Right forelimb (tissue), 1 donor: ENCODE measurements around the gene WLS.
A peak's percentile ranks its signal among the peaks of the same experiment; 100 is the strongest.

Experiments
- DNase-seq: peaks from one replicate; pipeline ENCODE4 v3.0.0-alpha.2; 2018

WLS gene

GRCh38 chr1:68225781-68226180 lies 6.5 kb downstream of the WLS start:
- no peak for DNase-seq

GRCh38 chr1:68223687-68224086 lies 8.6 kb downstream of the WLS start:
- peak; percentile 61 for DNase-seq

GRCh38 chr1:68221980-68222373 lies 10.3 kb downstream of the WLS start:
- no peak for DNase-seq

- no peak for DNase-seq
These were observed 11.0 kb downstream of the WLS start for GRCh38 chr1:68221001-68221979.

GRCh38 chr1:68220420-68220819 lies 11.9 kb downstream of the WLS start:
- no peak for DNase-seq

GRCh38 chr1:68218490-68218889 lies 13.8 kb downstream of the WLS start:
- no peak for DNase-seq

GRCh38 chr1:68217618-68218017 lies 14.7 kb downstream of the WLS start:
- no peak for DNase-seq

GRCh38 chr1:68217060-68217554 lies 15.2 kb downstream of the WLS start:
- DNase-seq, result no peak

GRCh38 chr1:68216089-68216772 lies 16.1 kb downstream of the WLS start:
- no peak for DNase-seq

- no peak for DNase-seq
These were observed 18.5 kb downstream of the WLS start for GRCh38 chr1:68213843-68214242.

GRCh38 chr1:68211761-68212380 lies 20.5 kb downstream of the WLS start:
- DNase-seq, result no peak

- DNase-seq, result no peak
These were observed 21.5 kb downstream of the WLS start for GRCh38 chr1:68210829-68211228.

- DNase-seq, result no peak
These were observed 22.3 kb downstream of the WLS start for GRCh38 chr1:68210027-68210426.

- no peak for DNase-seq
These were observed 25.3 kb downstream of the WLS start for GRCh38 chr1:68206848-68207689.

GRCh38 chr1:68205794-68206358 lies 26.4 kb downstream of the WLS start:
- no peak for DNase-seq

GRCh38 chr1:68204977-68205630 lies 27.2 kb downstream of the WLS start:
- DNase-seq, result no peak

- DNase-seq, result no peak
These were observed 30.0 kb downstream of the WLS start for GRCh38 chr1:68202239-68202832.

GRCh38 chr1:68201546-68202238 lies 30.6 kb downstream of the WLS start:
- DNase-seq, result no peak

- DNase-seq, result no peak
These were observed 32.7 kb downstream of the WLS start for GRCh38 chr1:68199603-68200002.

GRCh38 chr1:68198752-68199151 lies 33.6 kb downstream of the WLS start:
- no peak for DNase-seq

- DNase-seq, result no peak
These were observed 34.4 kb downstream of the WLS start for GRCh38 chr1:68197891-68198290.
